ENCODE data around the gene SLC6A19.

DNA sequence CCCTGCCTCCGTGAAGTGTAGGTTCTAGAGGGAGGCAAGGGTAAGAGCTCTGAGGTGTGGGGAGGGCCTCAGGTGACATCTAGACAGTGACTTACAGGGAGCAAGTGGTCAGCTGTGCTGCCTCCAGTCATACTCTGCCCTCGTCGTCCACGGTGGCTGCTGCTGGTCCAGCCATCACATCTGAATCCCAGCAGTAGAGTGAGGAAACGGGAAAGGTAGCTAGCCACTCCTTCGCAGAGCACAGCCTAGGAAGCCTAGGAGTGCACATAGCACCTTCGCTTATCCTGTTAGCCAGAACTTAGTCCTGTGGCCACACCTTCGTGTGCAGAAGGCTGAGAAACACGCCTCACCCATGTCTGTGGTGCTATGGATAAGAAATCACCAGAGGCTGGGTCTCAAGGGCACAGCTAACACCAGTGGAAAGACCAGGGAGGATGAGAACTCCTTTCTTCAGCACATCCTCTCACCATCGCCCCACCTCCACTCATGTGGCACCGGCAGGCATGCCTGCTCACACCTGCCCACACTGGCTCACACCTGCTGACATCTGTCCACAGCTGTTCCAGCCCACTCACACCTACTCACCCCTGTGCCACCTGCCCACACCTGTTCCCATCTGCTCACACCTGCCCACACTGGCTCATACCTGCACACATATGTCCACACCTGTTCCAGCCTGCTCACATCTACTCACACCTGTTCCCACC, 44.5 kb upstream of the SLC6A19 start:
- TF ChIP-seq, protein P1, sequence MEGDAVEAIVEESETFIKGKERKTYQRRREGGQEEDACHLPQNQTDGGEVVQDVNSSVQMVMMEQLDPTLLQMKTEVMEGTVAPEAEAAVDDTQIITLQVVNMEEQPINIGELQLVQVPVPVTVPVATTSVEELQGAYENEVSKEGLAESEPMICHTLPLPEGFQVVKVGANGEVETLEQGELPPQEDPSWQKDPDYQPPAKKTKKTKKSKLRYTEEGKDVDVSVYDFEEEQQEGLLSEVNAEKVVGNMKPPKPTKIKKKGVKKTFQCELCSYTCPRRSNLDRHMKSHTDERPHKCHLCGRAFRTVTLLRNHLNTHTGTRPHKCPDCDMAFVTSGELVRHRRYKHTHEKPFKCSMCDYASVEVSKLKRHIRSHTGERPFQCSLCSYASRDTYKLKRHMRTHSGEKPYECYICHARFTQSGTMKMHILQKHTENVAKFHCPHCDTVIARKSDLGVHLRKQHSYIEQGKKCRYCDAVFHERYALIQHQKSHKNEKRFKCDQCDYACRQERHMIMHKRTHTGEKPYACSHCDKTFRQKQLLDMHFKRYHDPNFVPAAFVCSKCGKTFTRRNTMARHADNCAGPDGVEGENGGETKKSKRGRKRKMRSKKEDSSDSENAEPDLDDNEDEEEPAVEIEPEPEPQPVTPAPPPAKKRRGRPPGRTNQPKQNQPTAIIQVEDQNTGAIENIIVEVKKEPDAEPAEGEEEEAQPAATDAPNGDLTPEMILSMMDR (IDR thresholded peaks at IDR 0.05): no peak
- no peak for TF ChIP-seq POLR2A (IDR thresholded peaks at IDR 0.05)

Measured in adrenal gland (tissue), 5 donors.